Heart left ventricle (tissue), 13 donors: ENCODE measurements around the gene TARBP1.

Experiments used
- CTCF ChIP-seq, 12 donors: fragments of 200-600 bp; sonication (generic) in 4 of 12; IDR thresholded peaks; one replicate each; pipeline versions ENCODE4 v1.5.0 to v1.8.0; 2018 to 2022; ENCODE audit warnings: antibody characterized with exemption in 12 of 12, mild to moderate bottlenecking in 5 of 12
- POLR2A ChIP-seq, 2 donors: fragments of 450-650 bp; IDR thresholded peaks; one replicate each; pipeline ENCODE4 v1.6.1; 2017; ENCODE audit warnings: antibody characterized with exemption in 2 of 2, mild to moderate bottlenecking in 2 of 2, moderate library complexity in 2 of 2
- donor health status: ischemic (EF 13 %, LVEDD 7.1; RV severe dilation, severe dysfunction).
- donor health status: DM: no; HTN: yes; CAD: no.
- donor health status: DM: no; HTN: no; CAD: no.
- donor health status: ischemic (EF 25% LVEDD 6.9; RV normal size, moderate dysfunction).
- donor health status: ischemic (EF 25% LVEDD 5.7; RV mildly dilated, moderate dysfunction).
- donor health status: ischemic (EF 35%, LVEDD 5.7; RV mildly dilated, moderate dysfunction).
- donor health status: nonischemic (EF 11% LVEDD 7.7; RV severe dilation, severe dysfunction).
- donor health status: DM: yes; HTN: yes; CAD: no.
- donor health status: PGD.
- donor health status: ischemic (EF 29% LVEDD 5.4; RV normal size, mild dysfunction).
- donor health status: nonischemic (EF 23%, LVEDD 6.1; RV moderate dilation, normal function).

- TF ChIP-seq CTCF (IDR thresholded peaks at IDR 0.05) (no peak), POLR2A (IDR thresholded peaks at IDR 0.05) (no peak)
Observed at GRCh38 chr1:234528074-234528865, 49.3 kb upstream of the TARBP1 start.
